ENCODE data around the gene NIPBL. TPM values are rescaled to one million over a fixed set of nuclear protein-coding genes. Genes with fewer than 3 reads are reported as not detected.

The NIPBL gene
- total and polyA plus RNA-seq, 2 of the 13 experiments (the other 11 are each of a cell fraction or from before 2014, with no cell fraction given) = 12.3 to 32.3 TPM

GRCh38 chr5:37054391-37054790 lies 177.8 kb downstream of the NIPBL start:
- in situ Hi-C loops (cut with HindIII; ENCODE audit: extremely low pct_ligation_motif_present, low pct_unique_long_range_greater_than_20kb) = no loop called here
- intact Hi-C loops (cut with micrococcal nuclease; ENCODE audit: unreplicated experiment) = no loop called here
- TF ChIP-seq ZNF329 (CRISPR knock-in tag; IDR thresholded peaks at IDR 0.05; ENCODE audit: low read depth) = no peak
- no peak for TF ChIP-seq WIZ (CRISPR knock-in tag; IDR thresholded peaks at IDR 0.05)
- TF ChIP-seq SATB2 (CRISPR knock-in tag; IDR thresholded peaks at IDR 0.05) = no peak
- no peak for TF ChIP-seq ZNF672 (CRISPR knock-in tag; IDR thresholded peaks at IDR 0.05)
- no peak for TF ChIP-seq GFI1 (CRISPR knock-in tag; IDR thresholded peaks at IDR 0.05; ENCODE audit: borderline replicate concordance)
- no peak for TF ChIP-seq NFE2L1 (CRISPR knock-in tag; IDR thresholded peaks at IDR 0.05; ENCODE audit: borderline replicate concordance)
- TF ChIP-seq, protein P1, sequence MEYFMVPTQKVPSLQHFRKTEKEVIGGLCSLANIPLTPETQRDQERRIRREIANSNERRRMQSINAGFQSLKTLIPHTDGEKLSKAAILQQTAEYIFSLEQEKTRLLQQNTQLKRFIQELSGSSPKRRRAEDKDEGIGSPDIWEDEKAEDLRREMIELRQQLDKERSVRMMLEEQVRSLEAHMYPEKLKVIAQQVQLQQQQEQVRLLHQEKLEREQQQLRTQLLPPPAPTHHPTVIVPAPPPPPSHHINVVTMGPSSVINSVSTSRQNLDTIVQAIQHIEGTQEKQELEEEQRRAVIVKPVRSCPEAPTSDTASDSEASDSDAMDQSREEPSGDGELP (IDR thresholded peaks at IDR 0.05; ENCODE audit: borderline replicate concordance, low read depth) = no peak
- TF ChIP-seq, protein P2, sequence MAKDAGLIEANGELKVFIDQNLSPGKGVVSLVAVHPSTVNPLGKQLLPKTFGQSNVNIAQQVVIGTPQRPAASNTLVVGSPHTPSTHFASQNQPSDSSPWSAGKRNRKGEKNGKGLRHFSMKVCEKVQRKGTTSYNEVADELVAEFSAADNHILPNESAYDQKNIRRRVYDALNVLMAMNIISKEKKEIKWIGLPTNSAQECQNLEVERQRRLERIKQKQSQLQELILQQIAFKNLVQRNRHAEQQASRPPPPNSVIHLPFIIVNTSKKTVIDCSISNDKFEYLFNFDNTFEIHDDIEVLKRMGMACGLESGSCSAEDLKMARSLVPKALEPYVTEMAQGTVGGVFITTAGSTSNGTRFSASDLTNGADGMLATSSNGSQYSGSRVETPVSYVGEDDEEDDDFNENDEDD (CRISPR knock-in tag; IDR thresholded peaks at IDR 0.05; ENCODE audit: borderline replicate concordance) = no peak
- TF ChIP-seq, protein P3, sequence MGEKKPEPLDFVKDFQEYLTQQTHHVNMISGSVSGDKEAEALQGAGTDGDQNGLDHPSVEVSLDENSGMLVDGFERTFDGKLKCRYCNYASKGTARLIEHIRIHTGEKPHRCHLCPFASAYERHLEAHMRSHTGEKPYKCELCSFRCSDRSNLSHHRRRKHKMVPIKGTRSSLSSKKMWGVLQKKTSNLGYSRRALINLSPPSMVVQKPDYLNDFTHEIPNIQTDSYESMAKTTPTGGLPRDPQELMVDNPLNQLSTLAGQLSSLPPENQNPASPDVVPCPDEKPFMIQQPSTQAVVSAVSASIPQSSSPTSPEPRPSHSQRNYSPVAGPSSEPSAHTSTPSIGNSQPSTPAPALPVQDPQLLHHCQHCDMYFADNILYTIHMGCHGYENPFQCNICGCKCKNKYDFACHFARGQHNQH (CRISPR knock-in tag; IDR thresholded peaks at IDR 0.05) = no peak
- TF ChIP-seq RERE (CRISPR knock-in tag; IDR thresholded peaks at IDR 0.05; ENCODE audit: low read depth) = no peak
- TF ChIP-seq PRMT3 (CRISPR knock-in tag; IDR thresholded peaks at IDR 0.05; ENCODE audit: borderline replicate concordance, low read depth) = no peak
- no peak for TF ChIP-seq ERF (CRISPR knock-in tag; IDR thresholded peaks at IDR 0.05)
- no peak for TF ChIP-seq ZNF280B (CRISPR knock-in tag; IDR thresholded peaks at IDR 0.05; ENCODE audit: borderline replicate concordance)

More at GRCh38 chr5:37054391-37054790, 177.8 kb downstream of the NIPBL start:
- peaks cover 7 to 55% of the 10 kb centered on the region in 2 experiments; a peak in 4 of 5 replicates for H3K36me3 ChIP-seq (replicated peaks in 1 of 2; ENCODE audit: control insufficient read depth in 1 of 2, insufficient read depth in 2 of 2, low read length in 2 of 2)
- no peak overlapping the region for H2AFZ ChIP-seq (ENCODE audit: low read length)
- 97% methylated on average over 2 of the region's 2 CpGs for WGBS (ENCODE audit: low lambda C conversion rate)
- BruUV-seq (replicated peaks) = no TSS peak
- no peak for ATAC-seq
- no peak overlapping the region for H3K4me3 ChIP-seq (replicated peaks in 1 of 3; ENCODE audit: insufficient read depth in 1 of 3, low read depth in 2 of 3, low read length in 3 of 3)
- FAIRE-seq = no peak
- no peak overlapping the region for H3K27ac ChIP-seq (ENCODE audit: extremely low read length, insufficient read depth, low read length)
- DNase-seq (ENCODE audit: low spot score) = no peak
- H3K9ac ChIP-seq (ENCODE audit: insufficient read depth, low read depth, low read length) = no peak overlapping the region
- H3K4me2 ChIP-seq (ENCODE audit: low read depth, low read length) = no peak overlapping the region
- no peaks in the 10 kb centered on the region for H4K20me1 ChIP-seq (ENCODE audit: insufficient read depth, low read length)
- no peaks in the 10 kb centered on the region for H3K27me3 ChIP-seq (ENCODE audit: control insufficient read depth in 1 of 2, insufficient read depth in 2 of 2, low read length in 2 of 2)
- no peaks in the 10 kb centered on the region for H3K4me1 ChIP-seq (ENCODE audit: insufficient read depth, low read length)
- CTCF ChIA-PET (ENCODE audit: low intra/inter-chr PET ratio, low total read pairs) = no interaction called here
- H3K9me3 ChIP-seq (ENCODE audit: low read length) = no peaks in the 10 kb centered on the region
- H3K79me2 ChIP-seq (ENCODE audit: insufficient read depth, low read length) = no peaks in the 10 kb centered on the region
- POLR2A ChIA-PET = no interaction called here

All from HepG2 (cell line).